OCI-LY7 (cell line): ENCODE data around the gene CUX1. TPM values are rescaled to one million over a fixed set of nuclear protein-coding genes. Genes with fewer than 3 reads are reported as not detected.

Experiments used
- BruUV-seq: library from RNA; stranded (reverse); fragments of 400-500 nt; replicated peaks from 2 replicates; lab custom pipeline; 2021; lab: Mats Ljungman, UMichigan
- CTCF ChIA-PET: fragments of 300-600 bp; sonication (Branson Sonifier 250); formaldehyde crosslinking; loops from one replicate; lab custom pipeline; 2022; ENCODE audit warnings: antibody characterized with exemption; ENCODE audit not compliant: unreplicated experiment; lab: Charles Lee
- POLR2A ChIA-PET: fragments of 300-600 bp; sonication (Branson Sonifier 250); formaldehyde crosslinking; loops from one replicate; lab custom pipeline; 2022; ENCODE audit warnings: antibody characterized with exemption; lab: Charles Lee
- DNase-seq: peaks from one replicate; pipeline ENCODE4 v3.0.0-alpha.2; 2015; ENCODE audit warnings: low spot score
- H2AFZ ChIP-seq: fragments of 200-600 bp; sonication (generic), shearing (Covaris generic); 2 replicates; pipeline ENCODE4 v1.6.1; 2014; ENCODE audit warnings: mild to moderate bottlenecking, antibody characterized with exemption, low read length, moderate library complexity
- H3K27ac ChIP-seq: fragments of 200-600 bp; sonication (generic); 2 replicates; pipeline ENCODE4 v1.5.1; 2014; ENCODE audit warnings: mixed run types, low read depth, mild to moderate bottlenecking, moderate library complexity, low read length, inconsistent platforms; ENCODE audit not compliant: poor library complexity, severe bottlenecking
- H3K36me3 ChIP-seq: fragments of 200-600 bp; sonication (generic); 2 replicates; pipeline ENCODE4 v1.6.1; 2014; ENCODE audit warnings: mild to moderate bottlenecking, antibody characterized with exemption, low read length, moderate library complexity, mixed read lengths; ENCODE audit not compliant: insufficient read depth
- H3K4me1 ChIP-seq: fragments of 200-600 bp; sonication (generic); 2 replicates; pipeline ENCODE4 v1.5.1; 2014; ENCODE audit warnings: mild to moderate bottlenecking, low read length; ENCODE audit not compliant: insufficient read depth, poor library complexity, severe bottlenecking
- H3K4me2 ChIP-seq: fragments of 200-600 bp; sonication (generic); 2 replicates; pipeline ENCODE4 v1.6.1; 2014; ENCODE audit warnings: mild to moderate bottlenecking, low read length
- H3K4me3 ChIP-seq: fragments of 200-600 bp; sonication (generic); 2 replicates; pipeline ENCODE4 v1.5.1; 2014; ENCODE audit warnings: mild to moderate bottlenecking, low read depth, low read length; ENCODE audit not compliant: poor library complexity, severe bottlenecking
- H3K79me2 ChIP-seq: fragments of 200-600 bp; sonication (generic); 2 replicates; pipeline ENCODE4 v1.6.1; 2016; ENCODE audit warnings: low read depth, mild to moderate bottlenecking, low read length, moderate library complexity, mixed read lengths; ENCODE audit not compliant: insufficient read depth
- H3K9me2 ChIP-seq: fragments of 200-600 bp; sonication (generic); 2 replicates; pipeline ENCODE4 v1.6.1; 2016; ENCODE audit warnings: mild to moderate bottlenecking, low read length, mixed read lengths; ENCODE audit not compliant: insufficient read depth
- H3K9me3 ChIP-seq: fragments of 200-600 bp; sonication (generic); 2 replicates; pipeline ENCODE4 v1.6.1; 2014; ENCODE audit warnings: mild to moderate bottlenecking, mixed run types, low read length, mixed read lengths
- H4K20me1 ChIP-seq: fragments of 200-600 bp; sonication (generic); 2 replicates; pipeline ENCODE4 v1.6.1; 2014; ENCODE audit warnings: mild to moderate bottlenecking, antibody characterized with exemption, low read length, moderate library complexity, mixed read lengths; ENCODE audit not compliant: insufficient read depth
- CTCF ChIP-seq: fragments of 200-600 bp; sonication (generic); conservative IDR thresholded peaks from 2 replicates; pipeline ENCODE4 v1.5.1; 2014; ENCODE audit warnings: mild to moderate bottlenecking, antibody characterized with exemption, low read length, moderate library complexity, mixed read lengths
- EZH2phosphoT487 ChIP-seq: fragments of 200-600 bp; sonication (generic); IDR thresholded peaks from 2 replicates; pipeline ENCODE4 v1.6.1; 2018; ENCODE audit warnings: low read depth, borderline replicate concordance, mild to moderate bottlenecking, mixed run types, antibody characterized with exemption, low read length, moderate library complexity, mixed read lengths
- intact Hi-C: fragments of 100-400 bp; cut with micrococcal nuclease; formaldehyde crosslinking; loops from one replicate; pipeline ENCODE4 v1.10.0; 2022; ENCODE audit not compliant: unreplicated experiment
- total RNA-seq, 2 experiments: library from RNA; depleted of rRNA in 1 of 2; stranded (reverse); fragments of >200 nt in 1 of 2; shearing (Covaris generic) in 1 of 2; gene quantifications; 2 replicates each; pipeline ENCODE4 v1.2.3, GENCODE V29; 2014 to 2022

CUX1 gene
- total RNA-seq, 2 experiments from 2014 or later = 143 to 199 TPM

- Histone ChIP-seq H3K4me1 (peaks cover 40% of the 10 kb centered on the region), H3K4me3 (no peak overlapping the region), H3K4me2 (no peak overlapping the region), H3K79me2 (peaks cover 76% of the 10 kb centered on the region), H4K20me1 (no peaks in the 10 kb centered on the region), H3K9me2 (no peaks in the 10 kb centered on the region), H3K36me3 (peaks cover 68% of the 10 kb centered on the region), H2AFZ (no peak overlapping the region), H3K9me3 (no peaks in the 10 kb centered on the region), H3K27ac (no peak overlapping the region)
- TF ChIP-seq EZH2phosphoT487 (no peak), CTCF (no peak)
- POLR2A ChIA-PET = interaction anchor here (1.0 kb wide), 1 partner anchor 9 kb away, joined by 3 read pairs; no protein-coding TSS in a partner anchor
- intact Hi-C loops = no loop called here
- CTCF ChIA-PET = no interaction called here
- DNase-seq = no peak
- no TSS peak for BruUV-seq
Measured at GRCh38 chr7:102021841-102022618, 204.6 kb downstream of the CUX1 start.

GRCh38 chr7:102024005-102024768 lies 206.8 kb downstream of the CUX1 start:
- CTCF ChIA-PET = no interaction called here

More at GRCh38 chr7:102024005-102024768, 206.8 kb downstream of the CUX1 start:
- H3K79me2 ChIP-seq = peaks cover 80% of the 10 kb centered on the region
- BruUV-seq = no TSS peak
- H3K4me1 ChIP-seq = peaks cover 62% of the 10 kb centered on the region
- no peaks in the 10 kb centered on the region for H3K9me3 ChIP-seq
- intact Hi-C loops = no loop called here
- no peak overlapping the region for H3K4me3 ChIP-seq
- H4K20me1 ChIP-seq = no peaks in the 10 kb centered on the region
- POLR2A ChIA-PET = interaction anchor here (0.6 to 1.3 kb wide), 4 partner anchors 9 to 275 kb away, joined by 3 to 5 read pairs (median 4); no protein-coding TSS in a partner anchor
- no peak overlapping the region for H3K4me2 ChIP-seq
- peaks cover 79% of the 10 kb centered on the region for H3K36me3 ChIP-seq
- H2AFZ ChIP-seq = no peak overlapping the region
- TF ChIP-seq EZH2phosphoT487 = no peak
- TF ChIP-seq CTCF = no peak
- peak overlapping the region; percentile 41 for H3K27ac ChIP-seq
- H3K9me2 ChIP-seq = no peaks in the 10 kb centered on the region
- no peak for DNase-seq
